Measurements from ENCODE around the gene VSTM1. TPM values are rescaled to one million over a fixed set of nuclear protein-coding genes. Genes with fewer than 3 reads are reported as not detected.

VSTM1 gene
- total and polyA plus RNA-seq, 2 of the 8 experiments (the other 6 are each of a cell fraction or from before 2014, with no cell fraction given), result 0.12 to 0.65 TPM

- TF ChIP-seq CHD7 (IDR thresholded peaks at IDR 0.05; ENCODE audit: insufficient replicate concordance, low read length), result no peak
- no peak for TF ChIP-seq JUN (IDR thresholded peaks at IDR 0.05; ENCODE audit: low read depth, low read length)
Observed at GRCh38 chr19:54001496-54001895, 62.2 kb downstream of the VSTM1 start (continued).
